NK-92 (cell line): ENCODE data around the gene PSMC5.

Experiments used
- DNase-seq: peaks from one replicate; lab custom pipeline; 2025; ENCODE audit not compliant: unreplicated experiment; lab: John Stamatoyannopoulos, UW

Gene PSMC5

GRCh38 chr17:63820963-63821561 lies 6.2 kb upstream of the PSMC5 start:
- DNase-seq, result no peak

DNA sequence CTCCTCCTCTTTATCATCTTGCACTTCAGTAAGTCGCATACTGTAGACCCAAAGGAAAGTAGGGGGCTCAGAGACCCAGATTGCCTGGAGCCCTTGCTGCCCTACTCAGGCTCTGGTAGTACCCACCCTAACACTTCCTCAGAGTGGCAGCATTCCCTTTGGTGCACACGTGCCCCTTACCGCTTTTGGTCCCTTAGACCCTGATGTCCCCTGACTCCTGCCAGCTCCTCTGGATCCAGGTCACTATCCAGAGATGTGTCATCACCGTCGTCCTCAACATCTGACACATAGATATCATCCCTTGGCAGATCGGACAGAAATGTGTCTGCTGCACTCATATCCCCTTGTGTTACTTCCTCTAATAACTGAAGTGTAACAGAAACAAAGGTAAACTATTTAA lies 5.4 kb upstream of the PSMC5 start:
- no peak for DNase-seq

DNA sequence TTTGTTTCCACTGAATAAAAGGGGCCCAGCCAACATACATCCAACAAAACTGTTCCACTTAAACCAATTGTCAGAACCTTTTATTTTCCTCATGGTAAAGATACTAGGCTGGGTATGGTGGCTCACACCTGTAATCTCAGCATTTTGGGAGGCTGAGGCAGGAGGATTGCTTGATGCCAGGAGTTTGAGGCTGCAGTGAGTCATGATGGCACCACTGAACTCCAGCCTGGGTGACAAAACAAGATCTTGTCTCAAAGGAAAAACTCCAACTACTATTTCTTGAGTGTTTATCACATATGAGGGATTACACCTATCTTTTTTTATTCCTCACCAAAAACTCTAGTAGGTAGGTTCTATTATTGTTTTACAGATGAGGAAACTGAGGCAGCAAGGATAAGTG lies 4.7 kb upstream of the PSMC5 start:
- DNase-seq, result no peak

DNA sequence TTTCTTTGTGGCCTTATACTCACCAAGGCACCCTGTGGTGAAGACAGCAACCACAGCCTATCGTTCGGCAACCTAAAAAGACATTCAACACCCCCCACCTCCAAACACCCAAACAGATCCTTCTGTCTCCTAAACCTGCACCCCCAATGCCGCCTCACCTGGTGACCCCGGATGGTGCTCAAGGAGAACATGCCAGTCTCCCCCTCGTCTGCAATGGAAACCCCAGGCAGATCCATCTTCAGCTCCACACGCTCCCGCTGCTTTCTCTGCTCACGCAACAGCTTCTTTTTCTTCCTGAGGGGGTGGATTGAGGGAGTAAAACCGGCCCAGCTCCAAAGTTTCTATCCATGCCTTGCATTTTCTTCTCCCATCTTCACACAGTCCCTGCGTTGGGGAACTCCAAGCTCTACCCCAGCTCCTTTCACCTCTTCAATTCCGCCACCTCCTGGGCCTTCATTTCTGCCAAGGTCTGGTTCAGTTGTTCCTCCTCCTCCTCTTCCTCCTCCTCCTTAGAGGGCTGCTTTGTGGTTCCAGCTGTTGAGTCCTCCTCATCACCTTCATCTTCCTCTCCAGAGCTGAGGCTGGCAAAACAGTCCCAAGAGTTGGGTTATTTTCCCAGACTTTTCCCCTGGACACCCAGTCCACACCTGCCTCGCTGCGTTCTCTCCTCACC lies 3.4 kb upstream of the PSMC5 start:
- no peak for DNase-seq

DNA sequence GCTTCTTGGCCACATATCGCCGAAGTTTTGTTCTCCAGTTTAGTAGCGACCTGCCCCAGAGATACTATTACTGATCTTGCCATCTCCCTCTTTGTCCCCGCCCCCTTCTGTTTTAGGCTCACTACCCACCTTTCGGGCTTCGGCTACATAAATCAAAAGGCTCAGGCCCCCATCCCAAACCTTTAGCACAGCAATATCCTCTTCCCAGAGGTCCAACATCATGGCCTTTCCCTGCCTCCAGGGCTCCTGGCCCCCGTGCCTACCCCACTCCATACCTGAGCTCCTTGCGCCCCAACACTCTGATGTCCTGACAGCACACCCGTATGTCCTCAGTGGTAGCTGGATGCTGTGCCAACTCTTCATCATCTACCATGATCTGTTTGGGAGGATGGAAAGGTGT lies 2.9 kb upstream of the PSMC5 start:
- DNase-seq, result no peak

GRCh38 chr17:63826468-63827001 lies 696 bp upstream of the PSMC5 start:
- DNase-seq, result no peak

DNA sequence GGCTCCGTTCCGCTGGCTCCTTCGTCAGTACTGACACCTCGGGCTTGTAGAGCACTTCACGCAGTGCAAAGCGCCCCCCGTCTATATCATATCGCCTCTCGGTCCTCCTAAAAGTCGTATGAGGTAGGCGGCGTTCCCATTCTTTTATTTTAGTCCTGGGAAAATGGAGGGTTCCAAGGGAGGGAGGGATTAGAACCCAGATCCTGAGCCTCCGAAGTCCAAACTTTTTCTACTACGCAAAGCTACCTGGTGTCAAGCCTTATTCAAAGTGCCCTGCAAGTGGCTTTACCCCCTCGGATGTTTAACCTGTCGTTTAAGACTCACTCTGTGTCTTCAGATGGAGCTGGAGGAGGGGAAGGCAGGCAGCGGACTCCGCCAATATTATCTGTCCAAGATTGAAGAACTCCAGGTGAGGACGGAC lies 580 bp downstream of the PSMC5 start:
- DNase-seq, result no peak

DNA sequence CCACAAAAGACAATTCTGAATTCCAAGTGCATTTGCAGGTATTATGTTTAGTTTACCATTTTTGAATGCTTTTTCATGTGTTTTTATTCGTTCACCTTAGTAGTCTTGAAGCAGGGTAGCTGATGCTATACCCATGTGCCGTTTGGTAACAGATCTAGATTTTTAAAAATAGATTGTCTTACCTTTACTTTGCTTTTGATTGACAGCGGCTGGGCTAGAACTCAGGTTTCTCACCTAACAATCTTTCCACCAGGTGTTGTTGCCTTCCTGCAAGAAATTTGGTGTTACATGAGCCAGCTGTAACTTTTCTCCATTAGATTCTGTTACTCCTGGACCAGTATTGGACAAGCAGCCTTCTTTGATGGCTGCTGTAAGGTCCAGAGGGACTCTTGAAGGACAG lies 1.7 kb downstream of the PSMC5 start:
- DNase-seq, result no peak

- no peak for DNase-seq
These were observed 3.0 kb downstream of the PSMC5 start for GRCh38 chr17:63830278-63830677.

GRCh38 chr17:63830904-63831491 lies 3.8 kb downstream of the PSMC5 start:
- no peak for DNase-seq

DNA sequence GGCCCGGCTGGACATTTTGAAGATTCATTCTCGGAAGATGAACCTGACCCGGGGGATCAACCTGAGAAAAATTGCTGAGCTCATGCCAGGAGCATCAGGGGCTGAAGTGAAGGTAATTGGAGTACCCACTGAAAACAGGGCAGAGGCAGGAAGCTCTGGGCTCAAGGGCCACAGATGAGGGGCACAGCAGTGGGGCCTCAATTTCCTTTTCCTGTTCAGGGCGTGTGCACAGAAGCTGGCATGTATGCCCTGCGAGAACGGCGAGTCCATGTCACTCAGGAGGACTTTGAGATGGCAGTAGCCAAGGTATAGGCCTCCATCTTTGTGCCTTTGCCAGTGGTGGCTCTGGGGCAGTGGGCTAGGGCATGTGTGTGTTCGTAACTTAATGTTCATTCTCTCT lies 4.3 kb downstream of the PSMC5 start:
- no peak for DNase-seq

GRCh38 chr17:63832014-63832413 lies 4.8 kb downstream of the PSMC5 start:
- DNase-seq, result no peak

- DNase-seq, result no peak
These were observed 5.2 kb downstream of the PSMC5 start for GRCh38 chr17:63832455-63832854.

DNA sequence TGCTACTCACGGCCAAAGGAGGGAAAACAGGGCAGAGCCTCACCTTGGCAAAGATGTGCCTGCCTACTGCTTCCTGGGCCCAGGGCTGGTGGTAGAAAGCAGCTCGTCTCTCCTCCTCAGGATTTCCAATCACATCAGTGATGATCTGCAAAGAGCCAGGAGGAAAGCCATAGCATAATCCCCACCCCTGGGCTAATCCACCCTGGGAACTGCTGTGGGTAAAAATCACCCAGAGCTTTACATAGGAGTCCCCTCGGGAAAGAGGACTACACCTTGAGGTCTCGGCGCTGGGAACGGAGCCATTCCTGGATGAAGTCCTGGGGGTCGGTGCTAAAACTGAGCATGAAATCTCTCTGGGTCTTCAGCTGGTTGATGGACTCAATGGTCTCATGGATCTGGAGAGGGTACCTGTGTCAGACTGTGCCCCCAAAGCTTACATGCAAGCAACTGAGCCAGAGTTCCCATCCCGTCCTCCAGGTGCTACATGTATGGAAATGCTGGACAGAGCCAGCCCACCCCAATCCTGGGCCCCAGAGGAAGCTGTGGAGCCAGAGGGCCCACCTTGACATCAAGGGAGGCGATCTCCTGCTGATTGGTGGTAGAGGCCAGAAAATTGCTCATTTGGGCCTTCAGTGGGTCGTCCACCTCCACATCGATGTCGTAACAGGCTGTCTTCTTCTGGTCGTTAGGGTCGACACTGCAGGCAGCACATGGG lies 6.0 kb downstream of the PSMC5 start:
- no peak for DNase-seq

GRCh38 chr17:63833741-63834373 lies 6.6 kb downstream of the PSMC5 start:
- DNase-seq, result no peak

DNA sequence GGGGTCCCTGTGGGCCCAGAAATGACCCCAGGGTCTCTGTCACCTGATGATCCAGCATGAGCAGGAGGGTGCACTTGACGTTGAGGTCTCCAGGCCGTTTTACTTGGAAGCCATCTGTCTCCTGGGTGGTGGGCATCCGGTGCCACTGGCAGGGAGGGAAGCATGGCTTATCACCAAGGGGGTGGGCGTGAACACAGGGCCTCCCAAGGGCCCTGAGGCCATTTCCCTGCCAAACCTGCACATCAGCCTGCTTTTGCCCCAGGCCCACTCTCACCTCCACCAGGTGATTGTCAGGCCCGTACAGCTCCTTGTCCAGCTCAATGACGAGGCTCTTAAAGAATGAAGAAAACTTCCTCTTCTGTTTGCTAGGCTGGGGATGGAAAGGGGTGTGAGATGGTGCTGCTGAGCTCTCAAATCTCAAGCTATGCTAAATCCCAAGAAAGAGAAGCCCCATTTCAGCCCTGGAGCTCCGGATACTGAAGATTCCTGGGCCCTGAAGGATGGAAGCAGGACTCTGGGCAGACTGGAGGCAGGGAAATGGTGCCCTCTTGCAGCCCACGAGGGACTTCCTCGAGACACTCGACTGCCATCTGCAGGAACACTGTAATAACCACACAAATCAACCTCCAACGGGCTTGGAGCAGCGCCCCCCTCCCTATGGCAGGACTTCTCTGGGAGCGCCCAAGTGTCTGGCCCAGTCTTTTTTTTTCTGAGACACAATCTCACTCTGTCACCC lies 7.4 kb downstream of the PSMC5 start:
- DNase-seq, result no peak

- DNase-seq, result no peak
These were observed 8.0 kb downstream of the PSMC5 start for GRCh38 chr17:63835167-63835720.

- DNase-seq, result no peak
These were observed 9.6 kb downstream of the PSMC5 start for GRCh38 chr17:63836811-63837210.

DNA sequence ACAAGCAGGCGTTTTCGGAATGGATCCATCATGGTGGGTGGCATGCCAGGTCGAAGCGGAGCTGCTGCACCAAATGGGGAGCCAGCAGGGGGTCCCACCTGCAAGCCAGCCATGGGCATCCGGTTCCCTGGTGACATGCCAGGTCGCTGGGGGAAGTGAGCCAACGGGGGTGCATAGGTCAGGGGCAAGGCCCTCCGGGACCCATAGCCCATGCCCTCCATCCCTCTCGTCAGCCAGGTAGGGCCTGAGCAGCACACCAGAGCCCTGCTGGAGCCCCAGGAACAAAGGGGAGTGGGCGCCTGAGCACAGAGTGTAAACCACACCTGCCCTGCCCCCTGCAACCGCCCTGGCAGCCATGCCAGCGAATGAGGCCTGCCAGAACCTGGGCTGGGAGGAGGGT lies 10.2 kb downstream of the PSMC5 start:
- DNase-seq, result no peak

- DNase-seq, result no peak
These were observed 10.8 kb downstream of the PSMC5 start for GRCh38 chr17:63837962-63838600.
